DLD1 (cell line): ENCODE results near the gene YDJC.
"Not testable (repeated sequence)": the region's sequence is repeated elsewhere in the genome, so short reads cannot be mapped to it uniquely, and the experiment has no call there.

Experiments
- in situ Hi-C: cut with HindIII; loops from 2 replicates; pipeline ENCODE4 v1.10.0; 2017; ENCODE audit warnings: low sequenced_read_pairs

The YDJC gene

GRCh38 chr22:21652010-21652546 lies 22.3 kb upstream of the YDJC start:
- in situ Hi-C loops, result no loop called here

- in situ Hi-C loops, result no loop called here
These were observed 21.7 kb upstream of the YDJC start for GRCh38 chr22:21651521-21652009.

- in situ Hi-C loops, result no loop called here
These were observed 21.1 kb upstream of the YDJC start for GRCh38 chr22:21650823-21651520.

GRCh38 chr22:21650280-21650679 lies 20.5 kb upstream of the YDJC start:
- in situ Hi-C loops, result no loop called here

GRCh38 chr22:21646608-21647590 lies 17.1 kb upstream of the YDJC start:
- in situ Hi-C loops, result no loop called here

- in situ Hi-C loops, result not testable (repeated sequence)
These were observed 15.7 kb upstream of the YDJC start for GRCh38 chr22:21645513-21645912.

GRCh38 chr22:21643533-21644357 lies 13.9 kb upstream of the YDJC start:
- in situ Hi-C loops, result no loop called here

- in situ Hi-C loops, result no loop called here
These were observed 13.0 kb upstream of the YDJC start for GRCh38 chr22:21642584-21643448.

GRCh38 chr22:21641789-21642583 lies 12.2 kb upstream of the YDJC start, which contains the start of gene SDF2L1:
Gene SDF2L1 (plus strand): TSS chr22:21642302. CDS start chr22:21642337, 35 bp downstream.
- in situ Hi-C loops, result no loop called here

GRCh38 chr22:21641417-21641788 lies 11.6 kb upstream of the YDJC start:
- in situ Hi-C loops, result no loop called here

- in situ Hi-C loops, result no loop called here
These were observed 11.0 kb upstream of the YDJC start for GRCh38 chr22:21640810-21641209.

- in situ Hi-C loops, result no loop called here
These were observed 9.5 kb upstream of the YDJC start for GRCh38 chr22:21639359-21639758.

GRCh38 chr22:21637450-21637849 lies 7.6 kb upstream of the YDJC start:
- in situ Hi-C loops, result not testable (repeated sequence)

GRCh38 chr22:21636629-21637218 lies 6.9 kb upstream of the YDJC start:
- in situ Hi-C loops, result no loop called here

- in situ Hi-C loops, result no loop called here
These were observed 6.1 kb upstream of the YDJC start for GRCh38 chr22:21635771-21636510.

GRCh38 chr22:21634844-21635243 lies 5.0 kb upstream of the YDJC start:
- in situ Hi-C loops, result no loop called here

- in situ Hi-C loops, result no loop called here
These were observed 4.3 kb upstream of the YDJC start for GRCh38 chr22:21634081-21634480.

- in situ Hi-C loops, result no loop called here
These were observed 3.7 kb upstream of the YDJC start for GRCh38 chr22:21633481-21633880.
